ENCODE measurements around the gene PRDM8. TPM values are rescaled to one million over a fixed set of nuclear protein-coding genes. Genes with fewer than 3 reads are reported as not detected.

PRDM8 gene
- total and polyA plus RNA-seq, 2 of the 8 experiments (the other 6 are each of a cell fraction or from before 2014, with no cell fraction given), result not detected

DNA sequence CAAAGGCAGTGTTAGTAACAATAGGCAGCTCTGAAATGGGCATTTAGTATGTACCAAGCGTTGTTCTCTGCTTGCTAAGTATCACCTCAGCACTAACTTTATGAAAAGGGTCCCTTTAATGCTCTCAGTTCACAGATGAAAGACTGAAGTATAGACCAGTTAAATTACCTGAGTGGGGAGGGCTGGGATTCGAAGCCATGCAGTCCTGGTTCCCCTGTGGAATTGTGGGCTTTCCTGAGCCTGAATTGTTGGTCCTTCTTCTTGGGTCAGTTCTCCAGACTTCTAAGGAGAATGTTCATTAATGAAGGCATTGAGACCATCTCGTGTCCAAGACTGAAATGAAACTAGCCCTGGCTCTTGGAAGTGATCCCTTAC lies 7.7 kb upstream of the PRDM8 start:
- no peak overlapping the region for H2AFZ ChIP-seq (ENCODE audit: low read length)

More for the DNA sequence above, 7.7 kb upstream of the PRDM8 start:
- no peaks in the 10 kb centered on the region for H3K79me2 ChIP-seq (ENCODE audit: control insufficient read depth in 1 of 2, insufficient read depth in 2 of 2, low read length in 2 of 2)
- POLR2A ChIA-PET (ENCODE audit: partially characterized antibody), result interaction anchor here (1.0 to 1.8 kb wide), 2 partner anchors 12 to 15 kb away, joined by 3 to 8 read pairs; no protein-coding TSS in a partner anchor
- no peak overlapping the region for H2BK15ac ChIP-seq (ENCODE audit: low read length)
- H2BK12ac ChIP-seq (ENCODE audit: low read depth, low read length), result no peak overlapping the region
- H3K4me1 ChIP-seq (replicated peaks in 1 of 4; ENCODE audit: control insufficient read depth in 3 of 4, insufficient read depth in 4 of 4, low read length in 3 of 4), result peaks cover 0 to 27% (median 16%) of the 10 kb centered on the region in 4 experiments; a peak in 5 of 7 replicates
- H3K27me3 ChIP-seq (replicated peaks in 1 of 4; ENCODE audit: control insufficient read depth in 3 of 4, extremely low read depth in 1 of 4, insufficient read depth in 3 of 4, low read length in 3 of 4), result peaks cover 97 to 100% (median 99%) of the 10 kb centered on the region in 4 experiments
- H4K20me1 ChIP-seq (replicated peaks in 1 of 2; ENCODE audit: control insufficient read depth in 1 of 2, insufficient read depth in 2 of 2, low read length in 2 of 2), result peaks cover 17 to 22% of the 10 kb centered on the region in 2 experiments
- FAIRE-seq (no peak), DNase-seq (ENCODE audit: low read depth in 1 of 2, low spot score in 2 of 2) (no peak)
- no peak overlapping the region for H2BK120ac ChIP-seq (replicated peaks; ENCODE audit: low read depth, low read length)
- no peaks in the 10 kb centered on the region for H3K9me3 ChIP-seq (ENCODE audit: insufficient read depth in 2 of 2, low read depth in 1 of 2, low read length in 1 of 2)
- no peak overlapping the region for H3K56ac ChIP-seq (replicated peaks; ENCODE audit: insufficient read length, low read depth, low read length)
- H3K23ac ChIP-seq (ENCODE audit: insufficient read length), result no peak overlapping the region
- 18% methylated on average over 3 of the region's 3 CpGs; no CpG with 5 or more reads in 1 of the 2 experiments for WGBS, 2 experiments (ENCODE audit: extremely low coverage in 1 of 2, insufficient coverage in 1 of 2, insufficient read length in 1 of 2, insufficient replicate concordance in 2 of 2, low coverage in 1 of 2, low lambda C conversion rate in 2 of 2, missing lambda C conversion rate in 1 of 2)
- CTCF ChIA-PET (ENCODE audit: partially characterized antibody), result interaction anchor here (0.9 to 10.3 kb wide), 5 partner anchors 10 to 75 kb away, joined by 3 to 170 read pairs (median 7); partner anchors contain the start of gene PRDM8
- H3K36me3 ChIP-seq (ENCODE audit: control insufficient read depth in 2 of 4, insufficient read depth in 4 of 4, low read length in 3 of 4), result peaks cover 0 to 4% (median 0%) of the 10 kb centered on the region in 4 experiments; a peak in 1 of 8 replicates
- H4K91ac ChIP-seq (replicated peaks; ENCODE audit: insufficient read length, low read length), result no peak overlapping the region
- no peak overlapping the region for H4K8ac ChIP-seq (ENCODE audit: extremely low read depth, insufficient read depth, low read length)
- no peak overlapping the region for H3K9ac ChIP-seq (replicated peaks in 1 of 4; ENCODE audit: extremely low read depth in 1 of 4, low read depth in 3 of 4, low read length in 3 of 4)
- H3K23me2 ChIP-seq (ENCODE audit: low read depth, low read length), result peaks cover 3% of the 10 kb centered on the region; the same call in 1 of the 2 replicates
- no peaks in the 10 kb centered on the region for H3K79me1 ChIP-seq (ENCODE audit: low read depth, low read length)
- H4K5ac ChIP-seq (ENCODE audit: insufficient read length, low read depth, low read length), result no peak overlapping the region
- H2BK5ac ChIP-seq (ENCODE audit: low read depth, low read length), result no peak overlapping the region
- H3K4ac ChIP-seq (replicated peaks; ENCODE audit: insufficient read length, low read depth, low read length), result no peak overlapping the region
- no peak overlapping the region for H3K14ac ChIP-seq (ENCODE audit: insufficient read length)
- TF ChIP-seq KDM5A (IDR thresholded peaks at IDR 0.05; ENCODE audit: low read length) (no peak), BACH1 (IDR thresholded peaks at IDR 0.05; ENCODE audit: low read length) (no peak), HDAC2 (IDR thresholded peaks at IDR 0.05; ENCODE audit: borderline replicate concordance in 1 of 2, low read depth in 2 of 2, low read length in 2 of 2) (no peak), CTCF (IDR thresholded peaks at IDR 0.05; ENCODE audit: control extremely low read depth in 1 of 3, insufficient read depth in 1 of 3, low read depth in 1 of 3, low read length in 3 of 3) (no peak), EZH2 (IDR thresholded peaks at IDR 0.05; ENCODE audit: low read depth, low read length, severe bottlenecking) (no peak), CBX8 (IDR thresholded peaks at IDR 0.05; ENCODE audit: borderline replicate concordance, low read depth, low read length) (peak; percentile 68; the same call in 1 of the 2 replicates), CREB1 (IDR thresholded peaks at IDR 0.05) (no peak)
- H3K18ac ChIP-seq (ENCODE audit: extremely low read depth, low read length), result no peak overlapping the region
- H3K27ac ChIP-seq (ENCODE audit: low read depth, low read length), result no peak overlapping the region
- peak overlapping the region; percentile 63 to 69 for H3K4me2 ChIP-seq (ENCODE audit: insufficient read depth in 1 of 2, low read depth in 2 of 2, low read length in 2 of 2)
- H3K4me3 ChIP-seq (ENCODE audit: extremely low read depth in 1 of 4, insufficient read depth in 2 of 4, low read depth in 3 of 4, low read length in 4 of 4), result peak overlapping the region in 1 of 4 experiments; percentile 36; a peak in 1 of 8 replicates
- H2BK20ac ChIP-seq (ENCODE audit: low read length), result no peak overlapping the region
- H2AK5ac ChIP-seq (ENCODE audit: low read depth, low read length), result no peak overlapping the region

All from H1 (cell line).